Coronary artery (tissue), 2 donors: ENCODE results near the gene PCSK9.

ENCODE experiments used
- DNase-seq: peaks from one replicate; pipeline ENCODE4 v3.0.0-alpha.2; 2017; ENCODE audit warnings: low spot score
- H3K27ac ChIP-seq, 2 donors: fragments of 200-600 bp; sonication (generic); one replicate each; pipeline ENCODE4 v1.5.1; 2016 to 2019
- H3K4me3 ChIP-seq: fragments of 200-600 bp; sonication (generic); 2 replicates; pipeline ENCODE4 v1.5.1; 2016; ENCODE audit warnings: mild to moderate bottlenecking, moderate library complexity
- CTCF ChIP-seq: fragments of 200-600 bp; sonication (generic); IDR thresholded peaks from one replicate; pipeline ENCODE4 v1.5.1; 2019; ENCODE audit warnings: antibody characterized with exemption

PCSK9 gene

GRCh38 chr1:55039342-55040082, at the start of gene PCSK9:
TSS of gene PCSK9 (plus strand) at chr1:55039548. CDS start at chr1:55039838, 290 bp downstream.
- no peak for DNase-seq
- Histone ChIP-seq H3K27ac (no peak within 1 kb of the TSS), H3K4me3 (peak within 1 kb of the TSS; percentile 58)
- TF ChIP-seq CTCF, result no peak

- TF ChIP-seq CTCF, result no peak
- DNase-seq, result no peak
- Histone ChIP-seq H3K27ac (no peak overlapping the region), H3K4me3 (no peak overlapping the region)
Measured at GRCh38 chr1:54989968-54990810, 49.2 kb upstream of the PCSK9 start.

- no peak for DNase-seq
- Histone ChIP-seq H3K4me3 (no peak overlapping the region), H3K27ac (no peak overlapping the region)
- TF ChIP-seq CTCF, result no peak
Measured at GRCh38 chr1:54990916-54991315, 48.4 kb upstream of the PCSK9 start.

GRCh38 chr1:54991939-54992338, 47.4 kb upstream of the PCSK9 start:
- DNase-seq, result no peak
- Histone ChIP-seq H3K4me3 (no peak overlapping the region), H3K27ac (no peak overlapping the region)
- no peak for TF ChIP-seq CTCF

- Histone ChIP-seq H3K27ac (no peak overlapping the region), H3K4me3 (no peak overlapping the region)
- TF ChIP-seq CTCF, result no peak
- no peak for DNase-seq
Measured at GRCh38 chr1:54993140-54993539, 46.2 kb upstream of the PCSK9 start.

GRCh38 chr1:54994355-54994990, 44.9 kb upstream of the PCSK9 start:
- TF ChIP-seq CTCF, result no peak
- H3K4me3 ChIP-seq, result no peak overlapping the region
- H3K27ac ChIP-seq, result no peak overlapping the region
- DNase-seq, result no peak
